ENCODE results near the gene EHF.
"Not testable (repeated sequence)": the region's sequence is repeated elsewhere in the genome, so short reads cannot be mapped to it uniquely, and the experiment has no call there.

The EHF gene

GRCh38 chr11:34674038-34674437, 53.1 kb downstream of the EHF start:
- no peak for DNase-seq

DNA sequence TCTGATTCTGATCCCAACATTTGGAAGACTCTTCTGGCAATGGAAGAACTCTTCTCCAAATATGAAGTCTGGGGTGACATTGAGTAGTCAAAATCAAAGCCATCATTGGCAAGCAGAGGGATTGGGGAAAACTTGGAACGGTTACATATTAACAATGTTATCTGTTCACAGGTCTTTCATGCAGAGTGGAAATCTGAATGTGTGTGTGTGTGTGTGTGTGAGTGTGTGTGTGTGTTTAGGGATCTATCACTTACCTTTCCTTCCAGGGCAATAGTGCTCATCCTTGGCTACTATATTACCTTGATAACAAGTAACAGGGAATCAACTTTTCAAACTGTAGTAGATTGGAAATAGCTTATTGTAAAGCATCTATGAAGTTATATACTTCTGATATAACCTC, 55.3 kb downstream of the EHF start:
- no peak for DNase-seq

- no peak for DNase-seq
Measured at GRCh38 chr11:34679681-34680080, 58.8 kb downstream of the EHF start.

- DNase-seq, result no peak
Measured at GRCh38 chr11:34680206-34680605, 59.3 kb downstream of the EHF start.

DNA sequence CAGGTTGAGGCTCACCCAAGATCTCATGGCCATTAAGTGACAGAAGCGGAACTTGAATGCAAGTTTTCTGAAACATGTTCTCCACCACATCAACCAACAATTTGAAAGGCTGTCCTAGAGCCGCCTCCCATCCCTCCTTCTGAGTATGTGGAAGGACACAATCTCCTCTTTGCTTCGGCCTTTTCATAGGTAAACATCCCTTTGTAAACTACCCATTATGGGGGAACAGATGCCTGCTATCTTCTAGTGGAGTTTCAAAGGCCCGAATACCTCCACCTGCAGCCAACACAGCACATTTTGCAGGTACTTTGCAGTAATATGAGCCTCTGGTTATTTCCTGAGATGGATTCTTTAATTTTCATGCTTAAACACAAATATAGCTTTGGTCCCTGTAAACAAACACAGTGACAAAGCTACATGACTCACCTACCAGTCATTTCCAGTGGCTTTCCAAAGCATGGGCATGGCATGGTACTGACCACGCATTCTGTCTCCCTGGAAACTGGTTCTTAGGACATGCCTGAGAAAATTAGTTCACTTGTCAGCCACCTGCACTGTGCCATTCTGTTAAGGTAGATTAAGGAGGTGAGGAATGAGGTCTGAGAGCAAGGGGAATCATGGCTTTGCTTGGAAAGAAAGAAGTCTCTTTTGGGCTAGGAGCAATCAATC, 60.2 kb downstream of the EHF start:
- DNase-seq, result no peak

DNA sequence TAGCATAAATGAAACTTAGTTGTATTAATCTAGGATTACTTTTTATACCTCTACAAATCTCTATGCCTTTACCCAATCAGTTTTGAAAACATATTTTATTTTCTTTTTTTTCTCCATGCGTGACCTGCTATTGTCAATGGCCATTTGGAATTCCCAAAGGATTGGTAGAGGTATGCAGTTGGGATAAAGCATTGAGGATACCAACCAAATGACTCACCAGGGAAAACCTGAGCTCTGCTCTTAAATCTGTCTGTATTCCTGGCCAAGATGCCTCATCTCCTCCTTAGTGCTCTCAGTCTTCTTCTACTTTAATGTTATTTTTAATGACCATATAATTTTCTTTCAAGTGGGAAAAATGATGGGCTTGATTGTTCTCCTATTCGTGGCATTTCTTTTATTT, 61.9 kb downstream of the EHF start:
- no peak for DNase-seq

GRCh38 chr11:34683396-34683795, 62.5 kb downstream of the EHF start:
- DNase-seq, result no peak

DNA sequence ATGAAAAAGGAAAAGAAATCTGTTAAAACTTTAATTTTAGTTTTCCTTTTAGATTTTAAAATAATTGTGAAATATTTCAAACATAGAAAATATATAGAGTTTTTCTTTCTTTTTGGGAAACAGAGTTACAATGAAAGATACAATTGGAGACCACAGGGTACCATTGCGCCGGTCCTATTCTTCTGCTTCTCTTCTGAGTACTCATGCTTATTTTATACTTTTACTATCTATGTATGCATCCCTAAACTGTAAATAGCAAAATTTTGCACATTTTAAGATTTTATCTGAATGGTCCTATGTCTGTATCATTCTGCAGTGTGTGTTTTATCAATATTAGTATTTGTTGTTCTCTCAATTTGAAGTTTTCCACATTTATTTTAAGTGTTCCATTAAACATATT, 65.0 kb downstream of the EHF start:
- DNase-seq, result no peak

DNA sequence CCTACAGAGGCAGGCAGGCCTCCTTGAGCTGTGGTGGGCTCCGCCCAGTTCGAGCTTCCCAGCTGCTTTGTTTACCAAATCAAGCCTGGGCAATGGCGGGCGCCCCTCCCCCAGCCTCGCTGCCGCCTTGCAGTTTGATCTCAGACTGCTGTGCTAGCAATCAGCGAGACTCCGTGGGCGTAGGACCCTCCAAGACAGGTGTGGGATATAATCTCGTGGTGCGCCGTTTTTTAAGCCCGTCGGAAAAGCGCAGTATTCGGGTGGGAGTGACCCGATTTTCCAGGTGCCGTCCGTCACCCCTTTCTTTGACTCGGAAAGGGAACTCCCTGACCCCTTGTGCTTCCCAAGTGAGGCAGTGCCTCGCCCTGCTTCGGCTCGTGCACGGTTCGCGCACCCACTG, 71.4 kb downstream of the EHF start:
- DNase-seq, result not testable (repeated sequence)

DNA sequence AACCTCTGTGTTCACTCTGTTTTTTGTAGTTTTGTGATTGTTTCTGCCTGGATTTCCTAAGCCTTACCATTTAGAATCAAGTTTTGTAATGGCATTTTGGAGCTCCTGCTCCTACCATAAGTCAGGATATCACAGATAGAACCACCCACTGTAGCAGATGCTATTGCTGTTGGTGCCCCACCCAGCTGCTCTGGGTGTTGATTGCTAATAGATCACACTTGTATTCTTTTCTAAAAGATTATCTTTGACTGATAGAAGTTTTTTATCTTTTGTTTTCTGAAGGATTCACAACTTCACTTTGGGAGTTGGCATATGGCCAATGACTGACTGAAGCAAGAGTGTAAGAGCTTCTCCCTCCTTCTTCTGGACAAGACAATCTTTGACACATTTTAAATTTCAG, 76.0 kb downstream of the EHF start:
- no peak for DNase-seq

DNA sequence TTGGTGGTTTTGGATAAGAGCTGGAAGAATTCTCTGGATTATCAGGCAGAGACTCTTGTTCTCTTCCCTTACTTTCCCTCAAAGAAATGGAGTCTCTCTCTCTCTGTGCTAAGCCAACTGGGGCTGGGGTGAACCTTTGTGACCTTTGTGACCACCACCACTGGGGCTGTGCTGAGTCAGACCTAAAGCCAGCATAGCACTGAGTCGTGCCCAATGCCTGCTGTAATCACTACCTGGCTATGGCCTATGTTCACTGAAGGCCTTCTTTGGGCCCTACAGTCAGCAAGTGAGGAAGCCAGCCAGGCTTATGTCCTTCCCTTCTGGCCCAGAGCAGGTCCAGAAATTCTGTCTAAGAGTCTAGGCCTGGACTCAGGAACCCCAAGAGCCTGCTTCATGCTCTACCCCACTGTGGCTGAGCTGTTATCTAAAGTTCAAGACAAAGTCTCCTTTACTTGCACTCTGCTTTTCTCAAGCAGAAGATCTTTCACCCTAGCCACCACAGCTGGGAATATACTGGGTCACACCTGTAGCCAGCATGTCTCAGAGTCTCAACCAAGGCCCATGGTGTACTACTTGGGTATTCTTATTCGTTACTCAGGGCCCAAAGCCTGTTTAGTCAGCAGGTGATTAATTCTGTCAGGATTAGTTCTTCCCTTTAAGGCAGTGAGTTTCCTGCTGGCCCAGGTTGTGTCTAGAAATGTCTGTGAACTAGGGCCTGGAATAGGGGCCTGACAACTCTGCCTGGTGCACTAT, 86.0 kb downstream of the EHF start:
- no peak for DNase-seq

DNA sequence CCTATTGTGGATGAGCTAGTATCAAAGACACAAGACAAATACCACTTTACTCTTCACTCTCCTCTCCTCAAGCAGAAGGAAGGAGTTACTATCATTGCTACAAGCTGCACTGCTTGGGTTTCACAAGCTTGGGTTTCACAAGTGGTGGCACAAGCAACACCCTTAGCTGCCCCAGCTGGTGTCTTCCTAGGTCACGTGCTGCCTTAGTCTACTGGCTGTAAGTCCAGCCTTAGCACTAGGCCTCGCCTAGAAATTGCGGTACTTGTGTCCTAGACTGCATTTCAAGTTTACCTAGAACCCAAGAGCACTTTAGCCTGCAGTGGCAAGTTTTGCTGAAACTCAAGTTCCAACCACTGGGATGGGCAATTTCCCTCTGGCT, 86.6 kb downstream of the EHF start:
- DNase-seq, result no peak

Data from activated T-cell treated with anti-CD3 and anti-CD28 coated beads, Interleukin-2, amount 50 U/mL, for 1 hour (primary cell).